Gastroesophageal sphincter (tissue), 3 donors: ENCODE results near the gene HNRNPA0.

Experiments
- CTCF ChIP-seq, 4 experiments: fragments of 200-600 bp in 2 of 4; fragments of 450-650 bp in 2 of 4; sonication (generic) in 1 of 4; IDR thresholded peaks; one replicate each; pipeline ENCODE4 v1.5.1; 2017 to 2019; ENCODE audit warnings: antibody characterized with exemption in 4 of 4, mild to moderate bottlenecking in 2 of 4, moderate library complexity in 2 of 4
- EP300 ChIP-seq: sonication (generic); formaldehyde crosslinking; IDR thresholded peaks from one replicate; pipeline ENCODE4 v1.6.1; 2017; ENCODE audit warnings: antibody characterized with exemption, mild to moderate bottlenecking
- POLR2A ChIP-seq, 2 donors: fragments of 450-650 bp; IDR thresholded peaks; one replicate each; pipeline ENCODE4 v1.6.1; 2017; ENCODE audit warnings: antibody characterized with exemption in 2 of 2, mild to moderate bottlenecking in 2 of 2, moderate library complexity in 1 of 2
- POLR2AphosphoS5 ChIP-seq: sonication (generic); formaldehyde crosslinking; IDR thresholded peaks from one replicate; pipeline ENCODE4 v1.6.1; 2017; ENCODE audit warnings: antibody characterized with exemption

- no peak for TF ChIP-seq CTCF (IDR thresholded peaks at IDR 0.05)
- TF ChIP-seq POLR2A (IDR thresholded peaks at IDR 0.05), result no peak
- TF ChIP-seq EP300, result no peak
- no peak for TF ChIP-seq POLR2AphosphoS5
Measured at GRCh38 chr5:137802282-137803210, 48.4 kb upstream of the HNRNPA0 start.
